Measurements from ENCODE around the gene ST3GAL3.
"Not testable (repeated sequence)": the region's sequence is repeated elsewhere in the genome, so short reads cannot be mapped to it uniquely, and the experiment has no call there.

The ST3GAL3 gene

GRCh38 chr1:43760745-43761317 is 53.5 kb downstream of the ST3GAL3 start:
- peak; percentile 27 for DNase-seq

GRCh38 chr1:43763497-43763973 is 56.2 kb downstream of the ST3GAL3 start:
- peak; percentile 85 for DNase-seq

- no peak for DNase-seq
Measured at GRCh38 chr1:43764581-43764980, 57.2 kb downstream of the ST3GAL3 start.

- peak; percentile 24 for DNase-seq
Measured at GRCh38 chr1:43766086-43766784, 58.9 kb downstream of the ST3GAL3 start.

GRCh38 chr1:43766818-43767525 is 59.6 kb downstream of the ST3GAL3 start:
- peak; percentile 33 for DNase-seq

- DNase-seq = no peak
Measured at GRCh38 chr1:43768168-43768567, 60.8 kb downstream of the ST3GAL3 start.

- no peak for DNase-seq
Measured at GRCh38 chr1:43769350-43769908, 62.1 kb downstream of the ST3GAL3 start.

- no peak for DNase-seq
Measured at GRCh38 chr1:43770111-43770510, 62.8 kb downstream of the ST3GAL3 start.

GRCh38 chr1:43772978-43773377 is 65.6 kb downstream of the ST3GAL3 start:
- DNase-seq = no peak

GRCh38 chr1:43773821-43774220 is 66.5 kb downstream of the ST3GAL3 start:
- no peak for DNase-seq

GRCh38 chr1:43774359-43774758 is 67.0 kb downstream of the ST3GAL3 start:
- peak; percentile 66 for DNase-seq

GRCh38 chr1:43776043-43776761 is 68.9 kb downstream of the ST3GAL3 start:
- DNase-seq = peak; percentile 79

GRCh38 chr1:43777916-43778315 is 70.6 kb downstream of the ST3GAL3 start:
- not testable (repeated sequence) for DNase-seq

- no peak for DNase-seq
Measured at GRCh38 chr1:43779266-43779665, 71.9 kb downstream of the ST3GAL3 start.

- DNase-seq = no peak
Measured at GRCh38 chr1:43779805-43780403, 72.6 kb downstream of the ST3GAL3 start.

- no peak for DNase-seq
Measured at GRCh38 chr1:43781574-43781973, 74.2 kb downstream of the ST3GAL3 start.

- no peak for DNase-seq
Measured at GRCh38 chr1:43783096-43783670, 75.8 kb downstream of the ST3GAL3 start.

GRCh38 chr1:43783671-43784205 is 76.4 kb downstream of the ST3GAL3 start:
- DNase-seq = peak; percentile 39

GRCh38 chr1:43786201-43786958 is 79.0 kb downstream of the ST3GAL3 start:
- DNase-seq = no peak

GRCh38 chr1:43786960-43787359 is 79.6 kb downstream of the ST3GAL3 start:
- no peak for DNase-seq

Data from fibroblast of skin of right biceps (primary cell).